Measurements from ENCODE around the gene ZNF133.
"Not testable (repeated sequence)": the region's sequence is repeated elsewhere in the genome, so short reads cannot be mapped to it uniquely, and the experiment has no call there.

DNA sequence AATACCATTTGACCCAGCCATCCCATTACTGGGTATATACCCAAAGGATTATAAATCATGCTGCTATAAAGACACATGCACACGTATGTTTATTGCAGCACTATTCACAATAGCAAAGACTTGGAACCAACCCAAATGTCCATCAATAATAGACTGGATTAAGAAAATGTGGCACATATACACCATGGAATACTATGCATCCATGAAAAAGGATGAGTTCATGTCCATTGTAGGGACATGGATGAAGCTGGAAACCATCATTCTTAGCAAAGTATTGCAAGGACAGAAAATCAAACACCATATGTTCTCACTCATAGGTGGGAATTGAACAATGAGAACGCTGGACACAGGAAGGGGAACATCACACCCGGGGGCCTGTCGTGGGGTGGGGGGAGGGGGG, 39.8 kb upstream of the ZNF133 start:
- TF ChIP-seq EZH2phosphoT487 (IDR thresholded peaks at IDR 0.05; ENCODE audit: borderline replicate concordance): not testable (repeated sequence)
- TF ChIP-seq, protein P1, sequence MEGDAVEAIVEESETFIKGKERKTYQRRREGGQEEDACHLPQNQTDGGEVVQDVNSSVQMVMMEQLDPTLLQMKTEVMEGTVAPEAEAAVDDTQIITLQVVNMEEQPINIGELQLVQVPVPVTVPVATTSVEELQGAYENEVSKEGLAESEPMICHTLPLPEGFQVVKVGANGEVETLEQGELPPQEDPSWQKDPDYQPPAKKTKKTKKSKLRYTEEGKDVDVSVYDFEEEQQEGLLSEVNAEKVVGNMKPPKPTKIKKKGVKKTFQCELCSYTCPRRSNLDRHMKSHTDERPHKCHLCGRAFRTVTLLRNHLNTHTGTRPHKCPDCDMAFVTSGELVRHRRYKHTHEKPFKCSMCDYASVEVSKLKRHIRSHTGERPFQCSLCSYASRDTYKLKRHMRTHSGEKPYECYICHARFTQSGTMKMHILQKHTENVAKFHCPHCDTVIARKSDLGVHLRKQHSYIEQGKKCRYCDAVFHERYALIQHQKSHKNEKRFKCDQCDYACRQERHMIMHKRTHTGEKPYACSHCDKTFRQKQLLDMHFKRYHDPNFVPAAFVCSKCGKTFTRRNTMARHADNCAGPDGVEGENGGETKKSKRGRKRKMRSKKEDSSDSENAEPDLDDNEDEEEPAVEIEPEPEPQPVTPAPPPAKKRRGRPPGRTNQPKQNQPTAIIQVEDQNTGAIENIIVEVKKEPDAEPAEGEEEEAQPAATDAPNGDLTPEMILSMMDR (conservative IDR thresholded peaks at IDR 0.05; ENCODE audit: low read length): not testable (repeated sequence)
